H1 (cell line): ENCODE results near the gene CMTM5. TPM values are rescaled to one million over a fixed set of nuclear protein-coding genes. Genes with fewer than 3 reads are reported as not detected.

Experiments used
- CTCF ChIA-PET: fragments of 300-600 bp; sonication (Branson Sonifier 250); formaldehyde crosslinking; loops from one replicate; lab custom pipeline; 2021; ENCODE audit not compliant: partially characterized antibody; lab: Charles Lee
- POLR2A ChIA-PET: fragments of 300-600 bp; sonication (Branson Sonifier 250); formaldehyde crosslinking; loops from one replicate; lab custom pipeline; 2021; ENCODE audit warnings: inconsistent platforms; ENCODE audit not compliant: partially characterized antibody; lab: Charles Lee
- DNase-seq, 2 experiments: peaks; one replicate each; pipeline versions ENCODE4 v3.0.0 to v3.0.0-alpha.2; 2010 to 2022; ENCODE audit warnings: low spot score in 2 of 2, low read depth in 1 of 2, mixed read lengths in 1 of 2
- FAIRE-seq: peaks from 2 replicates; lab custom pipeline; 2011; peaks lifted over from hg19 to GRCh38; lab: Jason Lieb, UNC
- H2AFZ ChIP-seq: 2 replicates; pipeline ENCODE4 v1.8.1; 2012; ENCODE audit warnings: low read length, inconsistent platforms
- H2AK5ac ChIP-seq: 2 replicates; pipeline ENCODE4 v1.6.1; 2013; ENCODE audit warnings: low read depth, low read length
- H2BK120ac ChIP-seq: replicated peaks from 2 replicates; pipeline ENCODE3; 2013; ENCODE audit warnings: low read depth, low read length, inconsistent platforms
- H2BK12ac ChIP-seq: 2 replicates; pipeline ENCODE4 v1.6.1; 2013; ENCODE audit warnings: low read depth, low read length
- H2BK15ac ChIP-seq: 2 replicates; pipeline ENCODE4 v1.6.1; 2013; ENCODE audit warnings: low read length
- H2BK20ac ChIP-seq: 2 replicates; pipeline ENCODE4 v1.6.1; 2013; ENCODE audit warnings: low read length
- H2BK5ac ChIP-seq: 2 replicates; pipeline ENCODE4 v1.6.1; 2013; ENCODE audit warnings: low read depth, low read length
- H3K14ac ChIP-seq: 2 replicates; pipeline ENCODE4 v1.6.1; 2013; ENCODE audit warnings: inconsistent platforms; ENCODE audit not compliant: insufficient read length
- H3K18ac ChIP-seq: 2 replicates; pipeline ENCODE4 v1.6.1; 2013; ENCODE audit warnings: low read length; ENCODE audit errors: extremely low read depth
- H3K23ac ChIP-seq: 2 replicates; pipeline ENCODE4 v1.6.1; 2013; ENCODE audit warnings: inconsistent platforms; ENCODE audit not compliant: insufficient read length
- H3K23me2 ChIP-seq: 2 replicates; pipeline ENCODE4 v1.6.1; 2013; ENCODE audit warnings: low read depth, low read length
- H3K27ac ChIP-seq: 2 replicates; pipeline ENCODE4 v1.6.1; 2011; ENCODE audit warnings: low read depth, low read length, inconsistent platforms
- H3K27me3 ChIP-seq, 4 experiments: replicated peaks in 1 of 4; 1 replicate in 1 of 4; 2 replicates in 3 of 4; pipeline versions ENCODE4 v1.6.1 to v1.8.1; 2011 to 2013; ENCODE audit warnings: low read length in 3 of 4, mild to moderate bottlenecking in 3 of 4, inconsistent platforms in 2 of 4, mixed read lengths in 2 of 4, moderate library complexity in 1 of 4; ENCODE audit not compliant: control insufficient read depth in 3 of 4, insufficient read depth in 3 of 4; ENCODE audit errors: extremely low read depth in 1 of 4
- H3K36me3 ChIP-seq, 4 experiments: 2 replicates each; pipeline versions ENCODE4 v1.6.1 to v1.8.1; 2011 to 2013; ENCODE audit warnings: mild to moderate bottlenecking in 4 of 4, low read length in 3 of 4, moderate library complexity in 2 of 4, control low read depth in 1 of 4, inconsistent platforms in 1 of 4; ENCODE audit not compliant: insufficient read depth in 4 of 4, control insufficient read depth in 2 of 4
- H3K4ac ChIP-seq: replicated peaks from 2 replicates; pipeline ENCODE3; 2013; ENCODE audit warnings: low read length, low read depth, mixed read lengths, inconsistent platforms; ENCODE audit not compliant: insufficient read length
- H3K4me1 ChIP-seq, 4 experiments: replicated peaks in 1 of 4; 1 replicate in 1 of 4; 2 replicates in 3 of 4; pipeline versions ENCODE4 v1.6.1 to v1.8.1; 2011 to 2013; ENCODE audit warnings: low read length in 3 of 4, inconsistent platforms in 2 of 4, mixed read lengths in 1 of 4; ENCODE audit not compliant: insufficient read depth in 4 of 4, control insufficient read depth in 3 of 4
- H3K4me2 ChIP-seq, 2 experiments: 2 replicates each; pipeline versions ENCODE4 v1.6.1 to v1.8.1; 2011 to 2013; ENCODE audit warnings: low read depth in 2 of 2, low read length in 2 of 2, control low read depth in 1 of 2, inconsistent platforms in 1 of 2, mild to moderate bottlenecking in 1 of 2; ENCODE audit not compliant: insufficient read depth in 1 of 2
- H3K4me3 ChIP-seq, 4 experiments: fragments of 200-600, 300-600 bp in 1 of 4; sonication (generic), shearing (Covaris generic), sonication (Bioruptor Twin) in 1 of 4; 2 replicates each; pipeline versions ENCODE4 v1.5.1 to v1.8.1; 2011 to 2016; ENCODE audit warnings: low read length in 4 of 4, low read depth in 3 of 4, control low read depth in 2 of 4, inconsistent platforms in 2 of 4, mild to moderate bottlenecking in 2 of 4, mixed read lengths in 1 of 4, moderate library complexity in 1 of 4; ENCODE audit not compliant: insufficient read depth in 2 of 4; ENCODE audit errors: extremely low read depth in 1 of 4
- H3K56ac ChIP-seq: replicated peaks from 2 replicates; pipeline ENCODE3; 2013; ENCODE audit warnings: low read depth, mild to moderate bottlenecking, mixed read lengths, low read length, inconsistent platforms; ENCODE audit not compliant: insufficient read length
- H3K79me1 ChIP-seq: 2 replicates; pipeline ENCODE4 v1.6.1; 2013; ENCODE audit warnings: low read depth, low read length, control low read depth
- H3K79me2 ChIP-seq, 2 experiments: 2 replicates each; pipeline versions ENCODE4 v1.6.1 to v1.8.1; 2012 to 2013; ENCODE audit warnings: low read length in 2 of 2, mild to moderate bottlenecking in 2 of 2, inconsistent platforms in 1 of 2; ENCODE audit not compliant: insufficient read depth in 2 of 2, control insufficient read depth in 1 of 2
- H3K9ac ChIP-seq, 4 experiments: replicated peaks in 1 of 4; 1 replicate in 1 of 4; 2 replicates in 3 of 4; pipeline versions ENCODE4 v1.6.1 to v1.8.1; 2011 to 2013; ENCODE audit warnings: low read depth in 3 of 4, low read length in 3 of 4, control low read depth in 2 of 4, mild to moderate bottlenecking in 2 of 4, moderate library complexity in 2 of 4, inconsistent platforms in 1 of 4; ENCODE audit errors: extremely low read depth in 1 of 4
- H3K9me3 ChIP-seq, 2 experiments: 2 replicates each; pipeline versions ENCODE4 v1.6.1 to v1.8.1; 2012 to 2013; ENCODE audit warnings: mild to moderate bottlenecking in 2 of 2, moderate library complexity in 2 of 2, control low read depth in 1 of 2, inconsistent platforms in 1 of 2, low read depth in 1 of 2, low read length in 1 of 2, mixed read lengths in 1 of 2; ENCODE audit not compliant: insufficient read depth in 2 of 2
- H4K20me1 ChIP-seq, 2 experiments: replicated peaks in 1 of 2; 2 replicates each; pipeline versions ENCODE3 to v1.8.1; 2011 to 2013; ENCODE audit warnings: inconsistent platforms in 2 of 2, low read length in 2 of 2, mild to moderate bottlenecking in 1 of 2; ENCODE audit not compliant: insufficient read depth in 2 of 2, control insufficient read depth in 1 of 2
- H4K5ac ChIP-seq: 2 replicates; pipeline ENCODE4 v1.6.1; 2013; ENCODE audit warnings: low read length, low read depth, mixed read lengths, inconsistent platforms; ENCODE audit not compliant: insufficient read length
- H4K8ac ChIP-seq: 2 replicates; pipeline ENCODE4 v1.8.0; 2013; ENCODE audit warnings: mild to moderate bottlenecking, moderate library complexity, low read length, inconsistent platforms; ENCODE audit not compliant: insufficient read depth; ENCODE audit errors: extremely low read depth
- H4K91ac ChIP-seq: replicated peaks from 2 replicates; pipeline ENCODE3; 2013; ENCODE audit warnings: low read length, mixed read lengths, inconsistent platforms; ENCODE audit not compliant: insufficient read length
- ATF2 ChIP-seq: IDR thresholded peaks from 2 replicates; pipeline ENCODE4 v1.6.1; 2012; ENCODE audit warnings: low read length, inconsistent platforms
- BACH1 ChIP-seq: IDR thresholded peaks from 2 replicates; pipeline ENCODE4 v1.6.1; 2012; ENCODE audit warnings: low read length, improper control_type of control experiment
- CBX5 ChIP-seq: fragments of 300-800, 300-1000 bp; sonication (generic); IDR thresholded peaks from 2 replicates; pipeline ENCODE4 v1.7.1; 2016; ENCODE audit warnings: antibody characterized with exemption, low read length, low read depth
- CBX8 ChIP-seq: fragments of 300-800, 300-1000 bp; sonication (generic); IDR thresholded peaks from 2 replicates; pipeline ENCODE4 v1.7.1; 2016; ENCODE audit warnings: low read depth, low read length, borderline replicate concordance
- MAX ChIP-seq: IDR thresholded peaks from 2 replicates; pipeline ENCODE4 v1.6.1; 2012; ENCODE audit warnings: inconsistent platforms
- RBBP5 ChIP-seq: IDR thresholded peaks from 2 replicates; pipeline ENCODE4 v1.7.1; 2012; ENCODE audit warnings: low read depth, mild to moderate bottlenecking, inconsistent platforms, low read length, moderate library complexity, borderline replicate concordance
- SAP30 ChIP-seq: fragments of 300-600 bp; sonication (generic); IDR thresholded peaks from 2 replicates; pipeline ENCODE4 v1.7.1; 2012; ENCODE audit warnings: low read length, moderate library complexity, mild to moderate bottlenecking, inconsistent platforms; ENCODE audit not compliant: insufficient read depth, insufficient replicate concordance
- SIN3A ChIP-seq, 2 experiments: IDR thresholded peaks in 1 of 2; conservative IDR thresholded peaks in 1 of 2; 2 replicates each; pipeline ENCODE4 v1.6.1; 2011 to 2012; ENCODE audit warnings: low read length in 2 of 2, improper control_type of control experiment in 1 of 2, low read depth in 1 of 2, mild to moderate bottlenecking in 1 of 2
- SP1 ChIP-seq: IDR thresholded peaks from 2 replicates; pipeline ENCODE4 v1.6.1; 2011; ENCODE audit warnings: low read depth, low read length
- SP4 ChIP-seq: IDR thresholded peaks from 2 replicates; pipeline ENCODE4 v1.6.1; 2012; ENCODE audit warnings: low read length, inconsistent platforms
- SUZ12 ChIP-seq: fragments of 200-600 bp; sonication (generic); IDR thresholded peaks from 2 replicates; pipeline ENCODE4 v1.6.1; 2012; ENCODE audit warnings: mild to moderate bottlenecking, inconsistent platforms, low read length, moderate library complexity, mixed read lengths
- WGBS, 2 experiments: shearing (Covaris generic) in 1 of 2; methylation state at CpG; one replicate each; pipeline versions ENCODE4 v1.1.6 to v1.1.7; 2013 to 2015; ENCODE audit warnings: low lambda C conversion rate in 2 of 2, mixed read lengths in 2 of 2, inconsistent platforms in 1 of 2, low coverage in 1 of 2, missing lambda C conversion rate in 1 of 2; ENCODE audit not compliant: insufficient replicate concordance in 2 of 2, insufficient coverage in 1 of 2, insufficient read length in 1 of 2; ENCODE audit errors: extremely low coverage in 1 of 2, missing lambda C conversion rate in 1 of 2; 5-methylcytosine and 5-hydroxymethylcytosine counted together
- polyA plus RNA-seq, 7 experiments: library from polyadenylated mRNA; depleted of rRNA in 3 of 7; stranded (reverse) in 5 of 7; unstranded in 2 of 7; fragments of >200 nt in 5 of 7; fragments of 200-250 nt in 2 of 7; gene quantifications; 1 replicate in 5 of 7; 2 replicates in 1 of 7; 4 replicates in 1 of 7; pipeline versions ENCODE4 v1.2.1 to v1.2.3, GENCODE V29; 2011 to 2013; ENCODE audit warnings: missing spikeins in 2 of 7, mixed read lengths in 2 of 7
- total RNA-seq: library from RNA; stranded (reverse); fragmentation: NEBNext Ultra II Directional; extraction: Animal tissue kit (Norgen Biotek cat#: 25700); gene quantifications from 2 replicates; pipeline ENCODE4 v1.2.1, GENCODE V29; 2021

The CMTM5 gene
- total and polyA plus RNA-seq, 2 of the 8 experiments (the other 6 are each of a cell fraction or from before 2014, with no cell fraction given), result 2.1 TPM; not detected in 1

DNA sequence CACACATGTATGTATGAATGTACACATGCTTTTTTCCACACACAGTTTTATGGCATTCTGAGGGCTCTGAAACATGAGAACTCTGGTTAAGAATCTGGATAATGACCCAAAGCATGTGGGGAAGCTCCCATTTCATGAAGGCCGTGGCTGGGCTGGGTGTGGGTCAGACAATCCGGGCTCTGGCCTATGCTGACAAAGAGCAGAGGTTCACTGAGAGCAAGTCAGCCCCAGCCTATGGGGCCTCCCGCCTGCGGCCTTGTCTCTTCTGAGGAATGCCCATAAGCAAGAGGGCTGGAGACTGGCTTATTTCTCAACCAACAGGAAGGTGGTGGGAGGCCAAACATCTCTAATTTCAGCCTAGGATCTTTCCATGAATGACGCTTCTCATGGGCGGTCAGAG lies 22.7 kb downstream of the CMTM5 start:
- FAIRE-seq (no peak), DNase-seq (no peak)
- 97% methylated on average over 6 of the region's 6 CpGs; no CpG with 5 or more reads in 1 of the 2 experiments for WGBS, 2 experiments
- no peak overlapping the region for H2AK5ac ChIP-seq
- no peak overlapping the region for H2AFZ ChIP-seq
- no peak overlapping the region for H3K27ac ChIP-seq
- no peaks in the 10 kb centered on the region for H3K36me3 ChIP-seq
- H3K23me2 ChIP-seq, result no peaks in the 10 kb centered on the region
- no peak overlapping the region for H3K9ac ChIP-seq
- H3K18ac ChIP-seq, result no peak overlapping the region
- no peak overlapping the region for H2BK15ac ChIP-seq
- H4K8ac ChIP-seq, result no peak overlapping the region
- H3K27me3 ChIP-seq, result no peaks in the 10 kb centered on the region; a peak in 1 of 7 replicates
- no peaks in the 10 kb centered on the region for H3K9me3 ChIP-seq
- peaks cover 0 to 2% of the 10 kb centered on the region in 2 experiments for H4K20me1 ChIP-seq
- H3K56ac ChIP-seq, result no peak overlapping the region
- CTCF ChIA-PET, result interaction anchor here (1.8 kb wide), 1 partner anchor 13 kb away, joined by 4 read pairs; no protein-coding TSS in a partner anchor
- H2BK120ac ChIP-seq, result no peak overlapping the region
- H3K23ac ChIP-seq, result no peak overlapping the region
- no peaks in the 10 kb centered on the region for H3K79me2 ChIP-seq
- H4K91ac ChIP-seq, result no peak overlapping the region
- H3K4ac ChIP-seq, result no peak overlapping the region
- no peak overlapping the region for H2BK5ac ChIP-seq
- POLR2A ChIA-PET, result no interaction called here
- no peak overlapping the region for H4K5ac ChIP-seq
- TF ChIP-seq CBX8 (no peak), SIN3A (conservative IDR thresholded peaks at IDR 0.05 in 1 of 2, IDR thresholded peaks at IDR 0.05 in 1 of 2; ENCODE audit: low read depth in 1 of 2, low read length in 2 of 2) (no peak), SAP30 (no peak), SP4 (no peak), CBX5 (no peak), MAX (no peak), RBBP5 (no peak), SUZ12 (no peak), BACH1 (no peak), ATF2 (no peak), SP1 (no peak)
- TF ChIP-seq, all 59 proteins: peak for 0
- H2BK20ac ChIP-seq, result no peak overlapping the region
- no peaks in the 10 kb centered on the region for H3K79me1 ChIP-seq
- H3K4me2 ChIP-seq, result no peak overlapping the region
- H2BK12ac ChIP-seq, result no peak overlapping the region
- H3K4me3 ChIP-seq, result no peak overlapping the region
- H3K4me1 ChIP-seq, result no peaks in the 10 kb centered on the region; a peak in 1 of 7 replicates
- no peak overlapping the region for H3K14ac ChIP-seq
